Hematopoietic multipotent progenitor cell treated with erythropoietin and hydrocortisone succinate and interleukin-3 and kit ligand, for 4 days (in vitro differentiated cells): Measurements from ENCODE around the gene STBD1.
"Not testable (repeated sequence)": the region's sequence is repeated elsewhere in the genome, so short reads cannot be mapped to it uniquely, and the experiment has no call there.

Source experiments
- DNase-seq: peaks from one replicate; pipeline ENCODE4 v3.0.0-alpha.2; 2015

The STBD1 gene

DNA sequence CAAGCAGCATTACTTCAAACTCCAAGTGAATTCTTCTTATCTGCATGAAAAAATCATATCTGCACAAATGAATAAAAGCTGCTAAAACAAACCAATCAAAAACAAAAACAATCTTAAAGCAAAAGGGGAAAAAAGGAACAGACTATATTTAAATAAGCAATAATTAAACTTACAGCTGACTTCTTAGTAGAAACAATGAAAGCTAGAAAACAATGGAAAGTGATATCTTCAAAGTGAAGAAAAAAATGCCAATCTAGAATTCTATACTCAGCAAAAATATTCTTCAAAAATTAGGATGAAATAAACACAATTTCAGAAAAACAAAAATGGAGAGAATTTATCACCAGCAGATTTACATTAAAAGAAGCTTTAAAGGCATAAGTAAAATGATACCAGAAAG is 20.0 kb downstream of the STBD1 start:
- DNase-seq = no peak

- DNase-seq = no peak
Observed at GRCh38 chr4:76334885-76335284, 28.4 kb downstream of the STBD1 start.

DNA sequence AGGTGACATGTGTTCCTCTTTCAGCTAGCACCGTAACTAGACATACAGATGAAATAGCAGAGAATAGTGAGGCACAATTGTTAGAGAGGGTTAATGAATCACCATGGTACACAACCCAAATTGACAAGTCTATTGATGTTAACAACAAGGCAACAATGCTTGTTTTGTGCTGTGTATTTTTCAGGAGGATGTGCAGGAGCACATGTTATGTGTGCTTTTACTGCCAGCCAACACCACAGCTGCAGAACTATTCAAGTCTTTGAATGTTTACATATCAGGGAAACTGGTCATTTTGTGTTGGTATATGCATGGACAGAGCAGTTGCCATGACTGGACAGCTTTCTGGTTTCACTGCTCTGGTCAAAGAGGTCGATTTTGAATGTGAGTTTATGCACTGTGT is 32.8 kb downstream of the STBD1 start:
- DNase-seq = no peak

GRCh38 chr4:76341063-76341462 is 34.5 kb downstream of the STBD1 start:
- DNase-seq = peak; percentile 63

DNA sequence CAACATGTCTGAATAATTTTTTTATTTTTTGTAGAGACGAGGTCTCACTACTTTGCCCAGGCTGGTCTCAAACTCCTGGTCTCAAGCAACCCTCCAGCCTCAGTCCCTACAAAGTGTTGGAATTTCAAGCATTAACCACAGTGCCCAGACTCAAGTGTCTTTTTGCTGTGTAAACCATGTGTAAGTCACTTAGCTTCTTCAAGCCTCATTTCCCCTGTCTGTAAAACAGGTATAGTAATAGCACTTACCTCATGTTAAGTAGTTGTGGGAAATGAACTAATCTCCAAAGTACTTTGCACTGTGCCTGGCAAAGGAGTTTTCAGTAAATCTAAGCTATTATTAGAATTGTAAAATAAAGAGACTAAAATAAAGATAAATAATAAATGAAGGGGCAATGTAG is 35.7 kb downstream of the STBD1 start:
- no peak for DNase-seq

GRCh38 chr4:76342803-76343202 is 36.3 kb downstream of the STBD1 start:
- DNase-seq = no peak

- DNase-seq = no peak
Observed at GRCh38 chr4:76354517-76355473, 48.3 kb downstream of the STBD1 start.

DNA sequence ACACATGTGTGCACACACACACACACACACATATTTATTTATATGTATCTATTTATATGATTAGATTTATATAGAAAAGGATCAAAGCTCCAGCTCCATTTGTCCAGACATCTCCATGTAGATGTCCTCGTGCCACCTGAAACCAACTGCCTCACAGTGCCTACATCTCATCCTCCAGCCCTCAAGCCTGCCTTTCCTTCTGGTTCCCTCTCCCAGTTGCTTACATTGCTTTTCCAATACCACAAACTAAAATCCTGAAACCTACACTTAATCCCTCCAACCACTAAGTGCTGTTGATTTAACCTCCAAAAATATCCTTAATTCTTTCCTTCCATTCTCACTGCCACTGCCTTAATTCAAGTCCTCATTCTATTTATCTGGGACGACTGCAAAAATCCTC is 51.4 kb downstream of the STBD1 start:
- no peak for DNase-seq

GRCh38 chr4:76359881-76360466 is 53.4 kb downstream of the STBD1 start:
- not testable (repeated sequence) for DNase-seq
